Measurements from ENCODE around the gene MLC1.

Gene MLC1

DNA sequence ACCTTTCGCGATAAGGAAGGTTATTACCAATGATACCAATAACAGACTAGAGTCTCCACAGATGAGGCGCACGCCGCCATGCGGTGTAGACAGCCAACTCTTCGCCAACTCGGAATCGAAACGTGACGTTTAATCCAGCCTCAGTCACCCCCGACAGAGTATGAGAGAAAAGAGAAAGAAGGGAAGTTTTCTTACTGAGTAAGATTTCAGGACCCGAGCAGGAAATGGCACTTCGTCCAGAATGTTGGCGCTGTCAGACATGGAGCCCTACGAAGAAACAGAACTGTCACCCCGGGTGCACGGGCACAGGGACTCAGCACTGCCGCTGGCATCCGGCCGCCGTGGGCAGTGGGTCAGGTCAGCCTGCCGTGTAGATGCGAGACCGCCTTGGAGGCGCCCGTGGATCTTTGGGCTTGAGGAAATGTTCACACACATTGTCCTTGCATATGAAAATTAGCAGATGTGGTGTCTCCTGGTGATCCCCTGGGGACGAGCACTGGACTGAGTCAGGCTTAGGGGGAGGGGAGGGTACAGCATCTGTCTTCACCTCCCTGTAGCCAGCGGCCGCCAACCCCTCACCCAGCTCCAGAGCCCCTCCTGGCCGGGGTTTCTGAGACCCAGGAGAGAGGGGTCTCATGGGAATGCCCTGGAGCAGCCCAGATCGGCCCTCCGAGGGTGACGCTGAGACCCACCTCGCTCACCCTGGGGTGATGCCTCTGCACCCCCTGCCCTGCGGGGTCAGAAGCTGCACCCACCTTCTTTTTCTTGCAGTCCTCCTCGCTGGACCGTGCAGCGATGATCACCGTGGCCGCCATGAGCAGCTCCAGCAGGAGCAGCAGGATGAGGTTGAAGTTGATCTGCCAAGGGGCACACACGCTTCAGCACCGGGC lies 8.3 kb downstream of the MLC1 start:
- DNase-seq (ENCODE audit: low read depth): no peak

DNA sequence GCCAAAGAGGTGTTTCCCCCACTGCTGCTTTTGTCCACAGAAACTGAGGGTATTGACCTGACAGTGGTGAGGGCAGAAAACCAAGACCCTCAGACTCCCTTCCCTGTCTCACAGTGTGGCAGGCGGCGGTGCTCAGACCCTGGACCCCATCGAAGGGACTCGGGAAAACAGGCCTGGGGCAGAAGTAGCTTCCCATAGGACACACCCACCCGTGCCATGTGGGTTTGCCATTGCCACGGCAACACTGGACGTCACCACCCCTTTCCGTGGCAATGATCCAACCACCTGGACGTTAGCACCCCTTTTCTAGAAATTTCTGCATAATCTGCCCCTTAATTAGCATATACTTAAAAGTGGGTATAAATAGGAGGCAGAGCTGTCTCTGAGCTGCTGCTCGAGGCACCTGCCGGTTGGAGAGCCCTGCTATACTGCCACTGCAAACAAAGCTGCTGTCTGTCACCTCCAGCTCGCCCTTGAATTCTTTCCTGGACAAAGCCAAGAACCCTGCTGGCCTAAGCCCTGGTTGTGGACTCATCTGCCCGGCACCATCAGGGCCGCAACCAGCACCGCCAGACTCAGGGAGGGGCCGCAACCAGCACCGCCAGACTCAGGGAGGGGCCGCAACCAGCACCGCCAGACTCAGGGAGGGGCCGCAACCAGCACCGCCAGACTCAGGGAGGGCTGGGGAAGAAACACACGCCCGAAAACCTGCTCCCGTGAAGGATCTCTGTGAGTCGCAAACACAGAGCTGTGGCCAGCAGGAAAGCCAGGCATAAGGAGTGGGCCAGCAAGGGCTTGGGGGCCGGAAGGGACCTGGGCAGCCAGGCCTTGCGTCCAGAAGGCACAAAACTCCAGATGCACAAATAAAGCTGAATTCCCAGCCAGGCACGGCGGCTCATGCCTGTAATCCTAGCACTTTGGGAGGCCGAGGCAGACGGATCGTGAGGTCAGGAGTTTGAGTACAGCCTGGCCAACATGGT lies 10.4 kb downstream of the MLC1 start:
- no peak for DNase-seq (ENCODE audit: low read depth)

DNA sequence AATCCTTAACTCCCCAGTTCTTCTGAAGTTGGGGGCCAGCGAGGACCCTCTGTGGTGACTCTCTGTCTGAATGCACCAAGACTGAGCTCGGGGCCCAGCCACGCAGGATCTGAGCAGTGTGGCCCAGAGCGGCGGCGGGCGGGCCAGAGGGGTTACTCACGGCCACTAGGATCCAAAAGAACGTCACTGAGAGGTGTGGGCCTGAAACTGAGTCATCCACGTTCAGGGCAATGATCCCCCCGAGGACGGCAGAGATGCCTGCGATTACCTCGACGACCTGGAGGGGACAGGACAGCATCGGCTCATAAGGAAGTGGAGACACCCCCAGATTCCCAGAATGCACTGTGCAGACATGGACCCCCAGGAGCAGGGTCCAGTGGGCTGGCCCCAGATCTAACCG lies 11.2 kb downstream of the MLC1 start:
- DNase-seq (ENCODE audit: low read depth): no peak

DNA sequence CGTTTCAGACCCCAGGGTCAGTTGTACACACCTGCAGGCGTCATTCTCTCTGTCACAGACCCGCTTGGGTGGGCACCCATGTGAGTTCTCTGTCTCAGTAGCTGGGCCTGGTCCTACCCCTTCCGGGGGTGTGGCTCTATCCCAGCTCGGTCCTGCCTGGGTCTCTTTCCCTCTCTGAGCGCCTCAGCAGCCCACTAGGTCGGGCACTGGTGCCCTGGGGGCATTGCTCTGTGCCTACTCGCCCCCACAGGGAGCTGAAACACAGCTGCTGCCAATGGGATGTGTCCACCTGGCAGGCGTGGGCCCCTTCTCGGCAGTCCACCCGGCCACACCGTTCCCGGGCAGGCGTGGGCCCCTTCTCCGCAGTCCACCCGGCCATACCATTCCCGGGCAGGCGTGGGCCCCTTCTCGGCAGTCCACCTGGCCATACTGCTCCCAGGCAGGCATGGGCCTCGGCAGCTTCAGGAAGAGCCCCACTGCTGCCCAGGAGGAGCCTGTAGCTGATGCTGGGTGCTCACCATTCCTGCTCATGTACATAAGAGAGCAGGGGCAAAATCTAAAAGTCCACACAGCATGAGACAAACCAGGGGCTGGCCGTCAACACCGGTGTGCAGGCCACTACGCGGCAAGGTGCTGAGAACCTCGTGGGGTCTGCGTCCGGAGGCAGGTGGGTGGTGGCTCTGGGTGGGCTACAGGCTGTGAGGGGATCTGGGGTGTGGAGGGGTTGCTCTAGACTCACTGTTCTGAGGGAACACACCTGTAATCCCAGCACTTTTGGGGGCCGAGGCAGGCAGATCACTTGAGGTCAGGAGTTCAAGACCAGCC lies 12.3 kb downstream of the MLC1 start:
- DNase-seq (ENCODE audit: low read depth): no peak

DNA sequence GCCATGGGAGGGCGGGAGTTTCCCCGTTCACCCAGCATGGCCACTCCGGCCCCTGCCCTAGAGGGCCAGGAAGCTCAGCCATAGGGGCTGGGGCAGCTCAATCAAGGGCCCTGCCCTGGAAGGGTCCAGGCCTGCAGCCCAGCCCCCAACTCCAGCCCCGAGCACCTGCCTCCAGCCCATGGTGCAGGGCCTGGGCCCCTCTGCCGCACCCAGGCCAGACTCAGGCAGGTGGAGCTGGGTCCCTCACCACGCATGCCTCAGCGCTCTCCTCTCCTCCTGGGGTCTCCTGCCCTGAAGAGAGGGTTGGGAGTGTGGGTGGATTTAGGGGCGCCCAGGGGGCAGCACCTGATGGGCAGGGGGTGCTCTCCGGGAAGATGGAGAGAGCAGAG lies 13.1 kb downstream of the MLC1 start:
- no peak for DNase-seq (ENCODE audit: low read depth)

DNA sequence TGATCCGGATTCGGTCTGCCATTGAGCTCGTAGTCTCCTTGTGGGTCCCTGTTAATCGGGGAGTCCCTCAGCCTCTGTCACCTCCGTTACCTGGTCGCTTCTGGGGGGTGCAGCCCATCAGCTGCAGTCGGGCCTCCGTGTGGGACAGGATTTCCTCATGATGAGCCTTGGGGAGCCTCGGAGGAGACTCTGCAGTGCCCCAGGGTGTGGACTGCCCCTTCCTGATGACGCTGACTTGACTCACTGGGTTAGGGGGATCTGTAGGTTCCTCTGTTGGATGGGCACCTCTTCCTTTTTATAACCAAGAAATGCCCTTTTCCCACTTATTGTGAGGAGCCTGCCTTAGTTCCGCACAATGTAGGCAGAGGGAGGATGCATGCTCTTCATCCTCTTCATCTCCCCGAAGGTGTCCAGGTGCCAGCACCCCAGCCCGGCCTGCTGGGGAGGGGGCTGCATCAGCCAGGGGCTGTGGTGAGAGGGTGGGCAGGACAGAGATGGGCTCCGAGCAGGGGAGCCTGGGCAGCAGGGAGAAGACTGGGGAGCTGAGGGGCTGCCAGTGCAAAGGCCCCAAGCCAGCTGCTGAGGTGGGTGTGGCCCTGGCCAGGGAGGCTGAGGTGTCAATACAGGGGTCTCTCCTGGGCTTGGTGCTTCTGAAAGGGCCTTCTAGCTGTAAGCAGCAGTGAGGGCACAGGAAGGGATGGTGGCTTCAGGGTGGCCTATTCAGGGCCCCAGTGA lies 13.6 kb downstream of the MLC1 start:
- no peak for DNase-seq (ENCODE audit: low read depth)

DNA sequence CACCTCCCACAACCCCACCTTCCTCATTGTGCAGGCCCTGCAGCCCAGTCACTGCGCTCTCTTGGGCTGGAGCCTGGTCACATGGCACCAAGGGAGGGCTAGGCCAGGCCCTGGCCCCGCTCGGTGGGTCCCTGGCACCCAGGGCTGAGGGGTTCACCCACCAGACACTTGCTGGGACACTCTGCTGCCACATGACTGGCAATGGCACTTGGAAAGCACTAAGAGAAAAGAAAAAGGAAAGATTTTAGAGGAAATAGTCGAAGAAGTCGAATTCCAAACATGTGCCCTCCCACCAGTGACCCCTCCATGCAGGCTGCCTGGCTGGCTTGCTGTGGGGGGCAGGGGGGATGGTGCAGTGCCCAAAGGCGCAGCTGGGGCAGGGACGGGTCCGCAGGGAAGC lies 14.9 kb downstream of the MLC1 start:
- no peak for DNase-seq (ENCODE audit: low read depth)

DNA sequence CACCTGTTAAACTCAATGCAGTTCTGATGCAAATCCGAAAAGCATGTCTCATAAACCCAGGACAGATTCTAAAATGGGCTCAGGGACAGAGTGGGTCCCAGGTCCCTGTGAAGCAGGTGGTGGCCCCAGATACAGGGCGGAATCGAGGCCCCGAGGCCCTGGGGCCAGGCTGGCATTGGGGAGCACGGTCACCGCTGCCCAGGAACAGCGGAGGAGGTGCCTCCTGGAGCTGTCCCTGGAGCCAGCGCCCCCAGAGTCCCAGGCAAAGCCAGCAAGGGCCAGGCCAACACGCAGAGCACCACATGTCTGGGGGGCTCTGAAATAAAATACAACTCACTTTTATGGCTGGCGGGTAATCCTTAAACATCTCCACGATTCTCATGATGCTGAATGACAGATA lies 17.1 kb downstream of the MLC1 start:
- DNase-seq (ENCODE audit: low read depth): no peak

DNA sequence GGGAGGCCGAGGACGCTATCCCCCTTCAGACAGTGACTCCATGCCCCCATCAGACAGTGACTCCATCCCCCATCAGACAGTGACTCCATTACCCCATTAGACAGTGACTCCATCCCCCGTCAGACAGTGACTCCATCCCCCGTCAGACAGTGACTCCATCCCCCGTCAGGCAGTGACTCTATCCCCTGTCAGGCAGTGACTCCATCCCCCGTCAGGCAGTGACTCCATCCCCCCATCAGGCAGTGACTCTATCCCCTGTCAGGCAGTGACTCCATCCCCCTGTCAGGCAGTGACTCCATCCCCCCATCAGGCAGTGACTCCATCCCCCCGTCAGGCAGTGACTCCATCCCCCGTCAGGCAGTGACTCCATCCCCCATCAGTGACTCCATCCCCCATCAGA lies 18.0 kb downstream of the MLC1 start:
- DNase-seq (ENCODE audit: low read depth): no peak

DNA sequence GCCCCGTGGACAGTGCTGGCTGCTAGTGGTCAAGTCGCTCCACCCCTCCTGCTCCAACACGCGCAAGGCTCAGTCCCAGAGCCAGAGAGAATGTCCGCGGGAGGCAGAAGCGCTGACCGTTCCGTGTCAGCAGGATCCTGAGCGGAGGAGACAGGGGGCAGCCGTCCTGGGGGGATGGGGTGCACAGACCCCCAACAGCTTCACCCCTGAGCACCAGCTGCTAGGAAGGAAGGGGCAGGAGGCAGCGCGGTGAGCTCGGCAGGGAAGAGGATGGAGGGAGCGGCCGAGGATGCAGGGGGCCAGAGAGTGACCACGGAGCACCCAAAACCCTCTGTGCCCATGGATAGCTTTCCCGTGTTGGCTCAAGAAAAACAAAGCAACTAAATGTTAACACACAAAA lies 20.8 kb downstream of the MLC1 start:
- DNase-seq (ENCODE audit: low read depth): no peak

DNA sequence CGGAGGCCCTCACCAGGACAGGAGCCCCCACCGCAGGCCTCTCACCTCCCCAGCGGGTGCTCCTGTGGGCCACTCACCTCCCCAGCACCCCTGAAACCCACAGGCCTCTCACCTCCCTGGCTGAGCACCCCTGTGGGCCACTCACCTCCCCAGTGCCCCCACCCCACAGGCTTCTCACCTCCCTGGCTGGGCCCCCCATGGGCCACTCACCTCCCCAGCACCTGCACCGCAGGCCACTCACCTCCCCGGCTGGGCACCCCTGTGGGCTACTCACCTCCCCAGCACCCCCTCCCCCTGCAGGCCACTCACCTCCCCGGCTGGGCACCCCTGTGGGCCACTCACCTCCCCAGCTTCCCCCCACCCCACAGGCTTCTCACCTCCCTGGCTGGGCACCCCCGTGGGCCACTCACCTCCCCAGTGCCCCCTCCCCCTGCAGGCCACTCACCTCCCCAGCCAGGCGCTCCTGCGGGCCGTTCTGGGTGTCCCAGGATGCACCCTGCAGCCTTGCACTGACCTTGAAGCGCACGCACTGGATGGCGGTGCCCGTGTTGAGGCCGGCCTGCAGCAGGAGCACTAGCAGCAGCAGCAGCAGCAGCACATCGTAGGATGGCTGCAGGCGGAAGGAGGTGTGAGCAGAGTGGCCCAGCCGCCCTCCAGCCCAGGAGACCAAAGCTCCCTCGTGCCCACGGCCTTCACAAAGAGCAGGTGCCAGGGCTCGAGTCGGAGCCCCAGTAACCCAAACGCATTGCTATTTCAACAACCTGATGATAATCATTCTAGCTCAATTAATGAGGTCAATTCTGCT lies 21.4 kb downstream of the MLC1 start:
- DNase-seq (ENCODE audit: low read depth): no peak

DNA sequence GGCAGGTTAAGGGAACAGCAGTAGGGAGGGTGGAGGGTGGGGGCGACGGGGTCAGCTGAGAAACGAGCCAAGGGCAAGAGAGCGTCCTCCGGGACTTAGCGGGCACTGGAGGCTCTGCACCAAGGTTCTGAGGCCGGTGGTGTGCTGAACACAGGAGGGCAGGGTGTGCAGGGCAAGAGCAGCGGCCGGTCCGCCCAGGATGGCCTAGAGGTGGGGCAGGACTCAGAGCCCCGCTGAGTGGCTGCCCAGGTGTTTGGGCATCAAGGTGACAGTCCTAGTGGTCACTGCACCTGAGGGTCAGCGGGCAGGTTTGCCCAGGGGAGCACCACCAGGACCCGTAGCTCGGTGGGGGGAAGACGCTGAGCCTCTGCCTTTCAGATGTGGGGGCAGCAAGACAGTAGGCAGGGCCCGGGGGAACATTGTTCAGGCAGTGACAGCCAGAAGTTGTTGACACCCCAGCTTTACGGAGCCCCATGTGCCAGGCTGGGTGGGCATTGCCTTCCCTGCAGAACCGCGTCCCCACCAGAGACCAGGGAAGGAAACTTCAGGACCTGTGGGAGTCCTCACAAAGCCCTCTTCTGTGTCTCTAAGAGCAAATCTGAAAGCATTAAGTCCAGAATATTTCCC lies 22.6 kb downstream of the MLC1 start:
- no peak for DNase-seq (ENCODE audit: low read depth)

DNA sequence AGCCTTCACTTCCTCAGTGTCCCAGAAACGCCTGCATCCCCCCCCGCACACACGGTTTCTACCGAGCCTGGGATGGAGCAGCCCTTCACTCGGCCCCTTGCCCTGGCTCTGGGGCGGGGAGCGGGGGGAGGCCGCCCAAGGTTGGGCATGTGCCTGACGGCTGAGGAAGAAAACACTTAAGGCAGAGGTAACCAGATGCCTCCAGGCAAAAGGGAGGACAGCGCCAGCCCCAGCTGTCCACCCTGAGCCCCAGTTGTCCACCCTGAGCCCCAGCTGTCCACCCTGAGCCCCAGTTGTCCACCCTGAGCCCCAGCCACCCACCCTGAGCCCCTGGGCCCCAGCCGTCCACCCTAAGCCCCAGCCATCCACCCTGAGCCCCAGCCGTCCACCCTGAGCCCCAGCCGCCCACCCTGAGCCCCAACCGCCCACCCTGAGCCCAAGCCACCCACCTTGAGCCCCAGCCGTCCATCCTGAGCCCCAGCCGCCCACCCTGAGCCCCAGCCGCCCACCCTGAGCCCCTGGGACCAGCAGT lies 23.3 kb downstream of the MLC1 start:
- no peak for DNase-seq (ENCODE audit: low read depth)

DNA sequence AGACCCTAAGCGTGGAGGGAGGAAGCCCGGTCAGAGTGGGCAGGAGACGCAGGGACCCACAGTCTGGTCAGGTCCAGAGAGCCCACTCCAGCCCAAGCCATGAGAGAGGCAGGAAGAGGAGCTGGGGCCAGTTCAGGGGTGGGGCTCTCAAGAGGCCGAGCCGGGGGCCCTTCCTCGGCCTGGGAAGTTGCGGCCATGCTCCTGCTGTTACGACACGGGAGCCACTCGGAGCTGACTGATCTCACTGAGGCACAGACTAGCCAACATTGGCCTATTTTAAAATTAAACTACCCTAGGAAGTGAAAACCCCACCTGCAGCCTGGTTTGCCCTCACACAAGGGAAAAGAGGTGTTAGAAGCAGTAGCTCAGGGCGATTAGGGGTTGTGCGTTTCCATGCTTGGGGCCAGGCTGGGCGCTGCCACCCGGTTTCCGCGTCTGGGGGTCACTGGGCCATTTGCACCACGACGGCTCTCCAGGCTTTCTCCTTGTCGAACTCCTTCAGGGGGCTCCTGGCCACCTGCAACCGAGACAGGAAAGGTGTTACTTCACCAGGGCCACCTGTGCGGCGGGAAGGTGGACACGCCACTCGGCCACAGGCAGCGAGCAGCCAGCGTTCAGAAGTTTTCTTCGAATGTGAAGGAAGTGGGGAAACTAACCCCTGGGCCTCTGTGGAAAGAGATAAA lies 23.9 kb downstream of the MLC1 start:
- no peak for DNase-seq (ENCODE audit: low read depth)

DNA sequence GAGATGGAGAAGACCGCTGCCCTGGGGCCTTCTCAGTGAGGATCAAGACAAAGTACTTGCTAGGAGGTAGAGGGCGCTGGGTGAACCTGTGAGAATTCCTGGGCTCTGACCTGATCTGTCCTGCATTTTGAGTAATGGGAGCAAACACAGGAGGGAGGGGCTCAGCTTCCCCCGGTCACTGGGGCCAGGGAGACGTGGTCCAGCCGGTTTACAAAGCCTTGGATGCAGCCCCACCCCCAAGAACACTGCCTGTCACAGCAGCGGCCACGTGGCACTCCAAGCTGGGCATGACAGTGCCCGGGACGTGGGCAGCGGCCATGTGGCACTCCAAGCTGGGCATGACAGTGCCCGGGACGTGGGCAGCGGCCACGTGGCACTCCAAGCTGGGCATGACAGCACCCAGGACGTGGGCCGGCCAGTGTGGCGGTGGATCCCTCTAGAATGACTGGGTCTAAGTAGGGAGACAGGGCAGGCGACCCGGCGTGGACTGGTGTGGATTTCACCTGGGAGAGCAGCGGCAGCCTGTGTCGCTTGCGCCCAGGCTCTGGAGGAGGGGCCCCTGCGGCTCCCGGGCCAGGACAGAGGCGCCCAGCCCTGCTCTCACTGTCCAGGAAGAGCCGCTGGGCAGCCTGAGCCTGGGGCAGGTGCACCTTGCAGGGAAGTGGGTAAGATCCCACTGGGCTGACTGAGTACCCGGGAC lies 24.6 kb downstream of the MLC1 start:
- DNase-seq (ENCODE audit: low read depth): no peak

DNA sequence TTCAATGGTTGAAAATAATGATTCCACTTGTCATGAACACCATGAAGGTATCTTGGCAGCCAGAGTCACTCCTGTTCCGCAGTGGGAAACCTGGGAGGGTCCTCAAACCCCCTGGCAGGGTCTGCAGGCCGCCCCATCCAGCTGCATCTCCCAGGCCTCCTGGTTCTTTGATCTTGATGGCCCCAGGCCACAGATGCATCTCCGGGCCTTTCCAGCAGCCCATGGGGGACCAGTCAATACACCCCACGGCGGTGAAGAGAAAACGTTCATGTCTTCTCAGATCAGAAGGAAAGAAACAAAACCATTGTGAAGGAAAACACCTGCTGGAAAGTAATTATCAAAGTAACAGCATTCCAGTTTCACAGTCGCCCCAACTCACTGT lies 25.4 kb downstream of the MLC1 start:
- no peak for DNase-seq (ENCODE audit: low read depth)

DNA sequence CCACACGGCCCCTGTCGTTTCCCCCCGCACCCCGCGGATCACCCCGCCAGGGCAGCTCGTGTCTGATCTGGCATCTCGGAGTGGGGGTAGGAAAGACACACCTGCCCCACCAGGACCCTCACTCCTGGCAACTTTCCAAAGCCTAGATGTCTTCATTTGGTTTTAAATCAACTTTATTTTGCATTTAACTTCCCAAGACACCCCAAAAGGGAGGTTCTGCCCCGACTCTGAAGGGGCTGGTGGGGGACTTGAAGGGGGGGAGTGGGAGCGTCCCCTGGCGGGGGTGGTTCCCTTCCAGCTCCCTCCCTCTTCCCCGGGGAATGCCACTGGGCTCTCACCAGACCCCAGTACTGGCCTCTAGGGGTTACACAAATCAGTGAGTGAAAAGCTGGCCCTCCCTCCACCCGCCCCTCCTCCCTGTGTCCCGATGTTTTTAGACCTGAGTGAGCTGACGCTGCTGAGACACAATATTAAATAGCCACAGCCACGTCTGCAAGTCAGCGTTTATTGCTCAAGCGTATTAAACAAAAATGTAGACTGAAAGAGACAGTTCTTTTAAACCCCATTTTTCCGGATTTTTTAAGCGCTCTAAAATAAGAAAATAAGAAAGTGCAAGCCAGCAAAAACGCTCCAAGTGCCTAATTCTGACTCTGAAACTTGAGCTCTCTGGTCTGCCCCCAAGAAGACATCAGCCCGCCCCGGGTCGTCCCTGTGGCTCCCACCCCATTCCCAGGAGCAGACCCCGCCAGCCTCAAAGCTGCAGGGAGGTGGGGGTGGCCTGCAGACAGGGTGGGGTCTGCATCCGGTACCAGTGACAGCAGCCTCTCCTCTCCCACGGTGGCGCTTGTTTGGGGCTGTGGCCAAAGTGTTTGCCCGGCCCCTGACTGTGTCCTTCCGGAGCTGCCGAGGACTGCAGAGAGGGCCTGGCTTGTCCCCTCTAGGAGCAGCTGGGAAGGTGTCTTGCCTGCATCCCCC lies 26.0 kb downstream of the MLC1 start:
- DNase-seq (ENCODE audit: low read depth): no peak

Measured in stimulated activated CD8-positive, alpha-beta memory T cell treated with anti-CD3 and anti-CD28 coated beads, Interleukin-7, amount 100 ng/mL, for 24 hours (primary cell).